Measurements from ENCODE around the gene PACSIN3.

Gene PACSIN3

DNA sequence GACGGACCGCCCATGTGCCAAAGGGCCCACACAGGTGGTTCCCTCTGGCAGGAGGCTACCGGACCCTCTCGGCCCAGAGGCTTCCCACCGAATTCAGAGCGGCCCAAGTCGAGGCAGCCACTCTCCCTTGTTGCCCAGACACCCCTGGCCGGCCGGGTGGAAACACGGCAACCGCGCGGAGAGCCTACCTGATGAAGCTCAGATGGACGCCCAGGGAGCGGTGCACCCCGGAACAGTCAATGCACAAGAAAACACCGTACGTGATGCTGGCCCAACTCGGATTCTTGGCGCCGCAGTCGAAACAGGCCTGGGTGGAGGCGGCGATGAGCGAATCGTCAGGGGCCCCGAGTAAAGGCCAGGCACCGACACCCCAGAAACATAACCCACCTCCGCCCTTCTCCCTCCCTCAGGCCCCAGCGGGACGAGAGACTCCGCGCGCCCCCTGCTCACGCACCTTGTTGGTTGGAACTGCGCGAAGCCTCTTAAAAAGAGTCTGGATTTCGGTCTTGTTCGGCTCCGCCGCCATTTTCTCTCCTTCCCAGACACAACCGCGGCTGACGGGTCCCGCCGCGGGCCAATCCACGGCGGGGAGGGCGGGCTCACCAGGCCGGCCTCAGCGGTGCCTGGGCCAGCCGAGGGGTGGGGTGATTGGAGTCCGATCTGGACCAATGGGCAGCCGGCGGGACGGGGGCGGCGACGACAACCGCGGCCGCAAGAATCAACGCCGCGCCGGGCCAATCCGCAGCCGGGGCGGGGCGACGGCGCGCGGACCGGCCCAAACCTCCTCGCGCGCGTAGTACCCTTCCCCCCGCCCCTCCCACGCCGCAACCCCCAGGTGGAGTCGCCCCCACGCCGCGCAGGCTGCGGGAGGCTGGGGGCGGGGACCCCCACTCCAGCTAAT is 9.7 kb downstream of the PACSIN3 start, which contains the start of gene ARFGAP2:
ARFGAP2 (minus strand) TSS at position 552 of the 901 bp plus-strand sequence; CDS start at position 526, 26 bp downstream.
- DNase-seq (ENCODE audit: low read depth, low spot score), result peak; percentile 86

DNA sequence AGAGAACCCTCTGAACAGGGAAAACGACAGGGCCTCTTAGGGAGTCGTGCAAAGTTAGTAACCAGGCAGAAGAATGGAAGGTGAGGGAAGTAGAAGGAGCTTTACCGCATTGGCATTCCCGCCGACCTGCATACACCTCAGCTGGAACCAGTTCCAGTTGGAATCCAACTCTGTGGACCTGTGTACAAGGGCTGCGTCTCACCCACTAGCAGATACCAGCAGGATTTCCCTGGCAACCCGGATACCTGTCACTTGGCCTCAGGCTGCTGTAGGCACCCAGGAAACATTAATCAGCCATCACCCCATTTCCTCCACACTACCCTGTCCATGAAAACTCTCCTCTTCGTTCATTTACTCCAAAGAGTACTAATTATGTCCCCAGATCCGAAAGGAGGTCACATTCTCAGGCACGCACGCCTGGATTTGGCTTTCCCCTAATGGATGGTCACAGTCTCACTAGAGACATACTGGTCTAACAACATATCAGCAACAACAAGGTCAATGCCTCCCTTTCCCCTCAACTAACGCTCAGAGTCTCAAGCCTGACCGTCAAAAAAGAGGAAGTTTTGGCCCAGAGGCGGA is 10.4 kb downstream of the PACSIN3 start:
- no peak for DNase-seq (ENCODE audit: low read depth, low spot score)

GRCh38 chr11:47172740-47173336 is 13.4 kb downstream of the PACSIN3 start:
- no peak for DNase-seq (ENCODE audit: low read depth, low spot score)

DNA sequence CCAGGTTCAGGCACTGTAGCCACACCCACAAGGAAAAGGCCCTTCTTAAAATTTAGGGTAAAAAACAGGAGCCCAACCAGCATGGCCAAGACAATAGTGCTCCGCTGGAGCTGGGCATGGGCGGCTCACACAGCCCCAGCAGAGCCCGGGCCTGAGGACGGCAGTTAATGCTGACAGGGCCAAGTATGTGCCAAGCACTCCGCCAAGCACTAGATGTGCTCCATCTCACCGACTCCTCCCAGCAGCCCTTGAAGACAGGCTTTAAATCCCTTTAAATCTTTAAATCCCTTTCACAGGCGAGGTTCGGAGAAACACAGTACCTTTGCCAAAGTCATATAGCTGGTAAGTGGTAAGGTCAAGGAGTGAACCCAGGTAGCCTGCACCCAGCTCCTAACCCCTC is 14.4 kb downstream of the PACSIN3 start:
- DNase-seq (ENCODE audit: low read depth, low spot score), result no peak

- DNase-seq (ENCODE audit: low read depth, low spot score), result no peak
These were observed 15.0 kb downstream of the PACSIN3 start for GRCh38 chr11:47171061-47171838.

DNA sequence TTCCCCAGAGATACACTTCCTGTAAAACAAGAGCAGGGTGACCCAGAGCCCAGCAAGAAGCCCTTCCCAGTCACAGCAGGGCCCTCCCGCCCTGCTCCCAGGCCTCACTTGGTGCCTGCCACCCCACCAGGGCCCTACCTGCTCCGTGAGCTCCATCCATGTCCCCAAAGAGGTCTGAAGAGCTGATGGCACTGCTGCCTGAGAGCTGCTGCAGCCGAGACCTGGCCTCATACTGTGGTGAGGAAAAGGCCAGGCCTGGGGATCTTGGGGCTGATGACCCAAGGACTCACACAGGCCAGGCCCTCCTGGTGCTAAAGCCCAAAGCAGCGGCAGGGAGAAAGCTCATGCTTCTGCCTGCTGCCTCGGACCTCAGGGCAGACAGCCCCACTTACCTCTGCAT is 19.9 kb downstream of the PACSIN3 start:
- DNase-seq (ENCODE audit: low read depth, low spot score), result no peak

- no peak for DNase-seq (ENCODE audit: low read depth, low spot score)
These were observed 20.9 kb downstream of the PACSIN3 start for GRCh38 chr11:47165253-47165840.

GRCh38 chr11:47164321-47164720 is 21.9 kb downstream of the PACSIN3 start:
- no peak for DNase-seq (ENCODE audit: low read depth, low spot score)

- DNase-seq (ENCODE audit: low read depth, low spot score), result no peak
These were observed 22.3 kb downstream of the PACSIN3 start for GRCh38 chr11:47163898-47164297.

GRCh38 chr11:47163193-47163592 is 23.0 kb downstream of the PACSIN3 start:
- no peak for DNase-seq (ENCODE audit: low read depth, low spot score)

DNA sequence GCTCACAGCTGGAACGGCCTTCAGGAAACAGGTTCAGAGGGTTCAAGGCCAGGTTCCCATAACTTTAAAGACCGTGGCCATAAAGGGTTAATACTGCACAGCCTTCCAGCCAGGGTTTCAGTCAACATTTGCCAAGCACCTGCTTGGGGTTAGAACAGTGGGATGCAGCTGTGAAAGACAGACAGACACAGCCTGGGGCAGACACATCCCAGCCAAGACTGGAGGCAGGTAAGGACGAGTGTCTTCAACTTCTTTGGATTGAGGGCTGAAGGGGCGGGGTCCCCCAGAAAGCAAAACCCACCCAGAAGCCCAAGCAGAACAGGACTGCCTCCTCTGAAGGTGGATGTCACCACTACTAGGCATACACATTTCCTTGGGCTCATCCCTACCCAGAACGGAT is 23.8 kb downstream of the PACSIN3 start:
- no peak for DNase-seq (ENCODE audit: low read depth, low spot score)

- no peak for DNase-seq (ENCODE audit: low read depth, low spot score)
These were observed 24.3 kb downstream of the PACSIN3 start for GRCh38 chr11:47161890-47162289.

DNA sequence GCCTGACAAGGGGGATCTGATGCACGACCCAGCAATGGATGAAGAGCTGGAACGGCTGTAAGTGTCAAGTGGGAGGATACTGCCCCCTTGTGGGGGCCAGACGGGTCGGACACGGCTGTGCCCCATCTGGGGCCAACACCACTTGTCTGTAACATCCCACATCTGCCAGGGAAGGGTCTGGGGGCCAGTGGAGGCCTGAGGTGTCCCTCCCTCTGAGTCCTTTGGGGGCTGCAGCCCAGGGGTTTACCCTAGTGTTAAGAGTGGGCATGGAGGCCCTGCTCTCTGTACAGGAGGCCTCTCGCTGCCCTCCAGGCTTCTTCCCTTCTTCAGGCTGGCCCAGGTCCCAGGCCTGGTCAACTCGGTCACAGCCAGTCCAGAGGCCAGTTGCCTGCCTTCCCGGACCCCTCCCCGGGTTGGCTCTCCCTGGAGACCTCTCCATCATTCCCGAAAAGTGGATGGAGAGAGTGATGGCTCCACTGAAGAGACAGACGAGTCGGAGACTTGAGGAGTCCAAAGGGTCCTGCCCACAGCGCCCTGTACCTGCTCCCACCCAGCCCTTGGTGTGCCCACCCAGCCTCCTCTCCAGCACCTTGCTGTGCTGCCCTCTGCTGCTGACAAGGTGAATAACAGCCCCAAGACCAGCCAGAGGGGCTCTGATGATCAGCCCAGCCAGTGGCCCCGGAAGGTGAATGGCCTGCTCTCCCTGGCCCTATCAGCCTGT is 24.9 kb downstream of the PACSIN3 start:
- no peak for DNase-seq (ENCODE audit: low read depth, low spot score)

- DNase-seq (ENCODE audit: low read depth, low spot score), result no peak
These were observed 25.5 kb downstream of the PACSIN3 start for GRCh38 chr11:47160753-47161133.

DNA sequence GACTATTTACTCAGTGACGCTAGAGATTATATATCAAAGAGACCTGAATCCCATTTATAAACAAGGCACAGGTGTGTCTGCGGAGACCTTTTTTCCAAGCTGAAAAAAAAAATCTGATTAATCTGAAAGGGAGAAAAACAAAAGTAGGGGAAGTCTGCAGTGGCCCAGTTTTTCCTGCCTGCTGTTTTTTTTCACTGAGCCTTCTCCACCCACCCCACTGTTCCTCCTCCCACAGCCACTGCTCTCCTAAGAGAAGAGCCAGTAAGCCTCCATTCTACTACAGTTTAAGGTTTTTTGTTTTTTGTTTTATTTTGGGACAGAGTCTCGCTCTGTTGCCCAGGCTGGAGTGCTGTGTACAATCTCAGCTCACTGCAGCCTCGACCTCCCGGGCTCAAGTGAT is 28.0 kb downstream of the PACSIN3 start:
- no peak for DNase-seq (ENCODE audit: low read depth, low spot score)

DNA sequence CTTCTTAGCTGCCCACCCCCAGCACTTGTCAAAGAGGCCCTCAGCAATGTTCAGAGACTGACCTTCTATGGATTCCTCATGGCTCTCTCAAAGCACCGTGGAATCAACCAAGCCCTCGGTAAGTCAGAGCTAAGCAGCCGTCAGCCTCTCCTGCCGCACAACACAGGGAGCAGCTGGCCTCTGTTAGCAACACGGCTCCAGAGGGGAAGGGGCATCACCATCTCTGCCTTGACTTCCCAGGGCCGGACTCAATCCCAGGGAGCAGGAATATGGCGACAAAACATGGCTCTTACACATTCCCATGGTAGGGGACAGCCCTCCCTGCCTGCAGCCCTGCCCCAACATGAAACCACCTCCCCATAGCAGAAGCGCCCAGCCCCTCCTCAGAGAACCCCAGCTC is 28.4 kb downstream of the PACSIN3 start:
- no peak for DNase-seq (ENCODE audit: low read depth, low spot score)

DNA sequence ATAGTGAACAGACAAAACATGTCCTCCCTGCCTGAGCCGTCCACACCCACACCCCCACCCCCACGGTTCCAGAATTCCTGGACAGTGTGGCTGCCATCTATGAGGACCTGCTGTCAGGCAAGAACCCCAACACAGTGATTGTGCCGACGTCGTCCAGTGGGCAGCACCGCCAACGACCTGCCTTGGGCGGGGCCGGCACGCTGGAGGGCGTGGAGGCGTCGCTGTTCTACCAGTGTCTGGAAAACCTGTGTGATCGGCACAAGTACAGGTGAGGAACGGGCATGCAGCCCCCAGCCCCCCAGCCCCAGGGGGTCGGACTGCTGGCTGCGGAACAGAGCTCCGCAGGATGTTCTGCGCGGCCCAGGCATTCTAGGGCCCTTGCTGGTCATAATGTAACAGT is 29.3 kb downstream of the PACSIN3 start:
- no peak for DNase-seq (ENCODE audit: low read depth, low spot score)

DNA sequence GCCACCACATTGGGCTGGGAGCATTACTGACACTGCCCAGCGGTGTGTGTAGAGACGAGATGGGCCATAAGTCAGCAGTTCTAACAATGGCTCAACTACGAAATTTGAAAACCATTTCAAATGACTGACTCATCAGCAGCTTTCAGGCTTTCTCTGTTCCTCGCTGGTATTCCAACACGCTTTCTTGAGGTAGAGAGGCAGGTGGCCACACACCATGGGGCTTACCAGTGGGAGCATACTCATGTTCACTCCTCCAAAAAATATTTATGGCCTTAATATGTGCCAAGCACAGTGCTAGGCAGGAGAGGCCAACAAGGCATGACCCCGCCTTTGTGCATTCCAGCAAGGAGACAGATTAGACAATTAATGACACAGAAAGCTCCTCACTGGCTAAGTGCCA is 29.9 kb downstream of the PACSIN3 start:
- no peak for DNase-seq (ENCODE audit: low read depth, low spot score)

DNA sequence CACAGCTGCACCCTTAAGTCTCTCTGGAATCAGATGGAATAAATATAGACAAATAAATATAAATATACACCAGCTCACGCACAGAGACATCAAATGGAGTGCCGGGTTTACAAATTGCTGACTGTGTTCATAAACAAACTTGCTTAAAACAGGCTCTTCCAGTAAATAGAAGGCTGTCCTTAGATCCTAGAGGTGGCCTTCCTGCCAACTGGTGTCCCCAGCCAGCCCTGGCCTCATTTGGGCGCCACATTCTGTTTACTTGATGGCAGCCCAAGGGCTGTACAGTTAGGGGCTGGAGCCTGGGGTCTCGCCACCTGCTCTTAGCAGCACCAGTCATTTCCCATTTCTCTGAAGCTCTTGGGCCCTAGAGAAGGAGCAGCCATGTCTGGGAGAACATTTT is 30.4 kb downstream of the PACSIN3 start:
- DNase-seq (ENCODE audit: low read depth, low spot score), result no peak

- DNase-seq (ENCODE audit: low read depth, low spot score), result no peak
These were observed 31.3 kb downstream of the PACSIN3 start for GRCh38 chr11:47154616-47155570.

Measured in brain pericyte (primary cell).